Activated gamma-delta T cell treated with Interleukin-2 at 50 U/mL for 16 hours (primary cell): ENCODE results near the gene SPON1.
"Not testable (repeated sequence)": the region's sequence is repeated elsewhere in the genome, so short reads cannot be mapped to it uniquely, and the experiment has no call there.

Source experiments
- DNase-seq: peaks from one replicate; pipeline ENCODE4 v3.0.0-alpha.2; 2020

SPON1 gene

DNA sequence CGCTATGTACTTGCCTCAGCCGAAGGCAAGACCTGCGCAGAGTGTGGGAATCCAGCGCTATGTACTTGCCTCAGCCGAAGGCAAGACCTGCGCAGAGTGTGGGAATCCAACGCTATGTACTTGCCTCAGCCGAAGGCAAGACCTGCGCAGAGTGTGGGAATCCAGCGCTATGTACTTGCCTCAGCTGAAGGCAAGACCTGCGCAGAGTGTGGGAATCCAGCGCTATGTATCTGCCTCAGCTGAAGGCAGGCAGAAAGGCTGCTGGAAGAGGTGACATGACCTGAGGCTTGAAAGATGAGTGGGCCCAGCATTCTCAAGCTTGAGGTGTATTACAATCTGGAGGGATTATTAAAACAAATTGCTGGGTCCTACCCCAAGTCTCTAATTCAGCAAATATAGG lies 290.0 kb downstream of the SPON1 start:
- DNase-seq = not testable (repeated sequence)

GRCh38 chr11:14253421-14253820 lies 290.9 kb downstream of the SPON1 start:
- DNase-seq = no peak

- no peak for DNase-seq
These were observed 291.3 kb downstream of the SPON1 start for GRCh38 chr11:14253840-14254239.

DNA sequence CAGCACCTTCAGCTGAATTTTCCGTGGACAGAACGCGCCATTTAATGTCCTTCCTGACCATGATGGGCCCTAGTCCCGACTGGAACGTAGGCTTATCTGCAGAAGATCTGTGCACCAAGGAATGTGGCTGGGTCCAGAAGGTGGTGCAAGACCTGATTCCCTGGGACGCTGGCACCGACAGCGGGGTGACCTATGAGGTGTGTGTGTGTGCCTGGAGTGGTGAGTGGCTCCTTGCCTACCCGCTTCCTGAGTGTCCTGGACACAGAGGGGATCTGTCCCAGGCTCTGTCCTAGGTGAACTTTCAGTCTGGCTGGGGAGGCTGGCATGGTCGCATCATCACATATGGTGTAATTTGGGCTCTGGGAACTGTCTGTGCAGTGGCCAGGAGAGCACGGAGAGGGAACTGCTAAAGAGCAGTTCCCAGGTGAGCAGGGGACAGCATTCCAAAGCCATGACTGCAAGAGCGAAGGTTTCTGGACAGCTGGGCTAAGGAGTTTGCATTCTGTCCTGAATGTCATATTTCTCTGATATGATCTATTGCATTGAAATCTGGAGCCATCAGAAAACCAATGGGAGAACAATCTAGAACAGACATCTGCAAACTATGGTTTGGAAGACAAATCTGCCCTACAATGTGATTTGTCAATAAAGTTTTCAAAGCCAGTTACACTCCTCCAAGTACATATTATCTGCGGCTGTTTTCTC lies 292.2 kb downstream of the SPON1 start:
- DNase-seq = no peak

GRCh38 chr11:14255238-14255534 lies 292.7 kb downstream of the SPON1 start:
- DNase-seq = no peak

GRCh38 chr11:14258221-14258935 lies 295.9 kb downstream of the SPON1 start:
- no peak for DNase-seq

- DNase-seq = no peak
These were observed 296.8 kb downstream of the SPON1 start for GRCh38 chr11:14259186-14259784.

DNA sequence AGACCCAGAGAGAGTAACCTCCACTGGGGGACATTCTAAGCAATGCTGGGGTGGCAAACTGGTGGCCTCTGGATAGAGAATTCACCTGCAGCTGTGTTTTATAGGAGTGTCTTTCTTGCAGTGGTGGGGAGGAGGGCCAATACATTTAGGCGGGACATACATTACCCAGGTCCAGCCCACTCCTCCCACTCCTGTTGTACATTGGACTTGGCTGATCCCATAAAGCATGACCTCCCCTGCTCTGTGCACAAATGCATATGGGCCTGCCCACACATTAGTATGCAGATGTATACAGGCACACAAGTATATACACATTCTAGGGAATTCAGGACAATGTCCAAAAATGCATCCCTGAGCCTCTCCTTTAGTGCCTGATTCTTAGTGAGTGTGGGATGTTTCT lies 297.4 kb downstream of the SPON1 start:
- DNase-seq = no peak

GRCh38 chr11:14261066-14261465 lies 298.5 kb downstream of the SPON1 start:
- no peak for DNase-seq

DNA sequence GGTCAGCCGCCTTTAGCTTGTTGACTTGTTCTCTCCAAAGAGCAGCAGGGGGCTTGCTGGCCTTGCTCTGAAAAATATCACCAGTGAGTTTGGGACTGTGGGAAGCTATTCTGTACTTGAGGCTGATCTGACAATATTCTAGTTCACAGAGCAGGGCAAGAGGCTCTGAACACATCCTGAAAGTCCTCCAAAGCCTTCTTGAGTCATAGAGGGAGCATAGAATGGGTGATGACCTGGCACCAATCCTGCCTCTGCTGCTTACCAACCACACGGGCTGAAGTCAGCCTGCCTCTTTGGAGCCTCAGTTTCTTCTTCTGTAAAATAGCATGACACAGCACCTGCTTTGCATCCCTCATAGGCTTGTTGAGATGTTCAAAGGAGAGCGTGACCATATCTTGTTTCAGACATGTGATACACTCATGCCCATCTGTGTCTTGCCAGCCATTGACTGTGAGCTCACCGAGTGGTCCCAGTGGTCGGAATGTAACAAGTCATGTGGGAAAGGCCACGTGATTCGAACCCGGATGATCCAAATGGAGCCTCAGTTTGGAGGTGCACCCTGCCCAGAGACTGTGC lies 299.8 kb downstream of the SPON1 start:
- no peak for DNase-seq

- DNase-seq = no peak
These were observed 302.4 kb downstream of the SPON1 start for GRCh38 chr11:14264966-14265365.

DNA sequence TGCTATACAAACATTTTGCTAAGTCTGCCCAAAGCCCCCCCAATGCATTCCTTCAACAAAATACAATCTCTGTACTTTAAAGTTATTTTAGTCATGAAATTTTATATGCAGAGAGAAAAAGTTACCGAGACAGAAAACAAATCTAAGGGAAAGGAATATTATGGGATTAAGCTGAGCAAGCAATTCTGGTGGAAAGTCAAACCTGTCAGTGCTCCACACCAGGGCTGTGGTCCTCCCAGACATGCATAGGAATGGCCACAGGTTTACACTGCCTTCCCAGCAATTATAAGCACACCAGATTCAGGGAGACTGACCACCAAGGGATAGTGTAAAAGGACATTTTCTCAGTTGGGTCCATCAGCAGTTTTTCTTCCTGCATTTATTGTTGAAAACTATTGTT lies 304.1 kb downstream of the SPON1 start:
- DNase-seq = no peak

DNA sequence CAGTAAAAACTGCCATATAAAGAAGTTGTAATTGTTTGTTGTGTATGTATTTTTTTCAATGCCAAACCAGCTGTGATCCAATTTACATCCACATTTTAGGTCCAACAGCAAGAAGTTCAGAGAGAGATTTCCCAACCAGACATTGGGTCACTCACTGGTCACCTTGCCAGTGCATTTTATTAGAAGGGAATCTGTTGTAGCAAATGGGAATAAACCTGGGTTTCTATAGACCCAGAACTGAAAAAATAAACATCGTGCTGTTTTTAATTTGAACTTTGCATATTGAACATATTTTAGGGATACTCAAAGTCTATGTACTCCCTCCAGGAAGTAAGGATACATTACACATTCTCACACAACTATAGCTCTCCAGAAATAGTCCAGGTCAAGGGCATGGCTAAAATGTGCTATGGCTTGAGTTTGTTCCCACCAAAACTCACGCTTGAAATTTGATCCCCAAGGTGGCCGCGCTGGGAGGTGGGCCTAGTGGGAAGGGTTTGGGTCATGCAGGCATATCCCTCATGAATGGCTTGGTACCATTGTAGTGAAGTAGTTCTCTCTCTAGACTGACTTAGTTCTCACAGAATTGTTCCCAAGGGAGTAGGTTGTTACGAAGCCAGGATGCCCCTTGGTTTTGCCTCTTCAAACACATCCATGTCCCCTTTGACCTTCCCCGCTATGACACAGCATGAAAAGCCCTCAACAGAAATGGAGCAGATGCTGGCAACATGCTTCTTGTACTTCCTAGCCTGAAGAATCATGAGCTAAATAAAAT lies 305.5 kb downstream of the SPON1 start:
- no peak for DNase-seq

GRCh38 chr11:14269692-14270573 lies 307.4 kb downstream of the SPON1 start:
- DNase-seq = no peak

- no peak for DNase-seq
These were observed 308.4 kb downstream of the SPON1 start for GRCh38 chr11:14270690-14271542.

DNA sequence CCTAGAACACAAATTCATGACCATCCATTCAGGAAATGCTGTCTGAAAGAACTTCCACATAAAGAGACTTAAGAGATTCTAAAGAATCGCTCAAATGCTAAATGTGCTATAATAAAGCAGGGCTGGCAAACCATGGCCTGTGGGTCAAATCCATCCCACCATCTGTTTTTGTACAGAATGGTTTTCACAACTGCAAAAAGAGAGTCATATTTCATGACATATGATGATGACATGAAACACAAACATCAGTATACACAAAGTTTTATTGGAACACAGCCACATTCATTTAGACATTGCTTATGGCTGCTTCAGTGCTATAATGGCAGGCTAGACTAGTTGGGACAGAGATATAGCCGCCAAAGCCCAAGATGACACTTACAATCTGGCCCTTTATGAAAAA lies 311.4 kb downstream of the SPON1 start:
- no peak for DNase-seq

GRCh38 chr11:14275076-14275475 lies 312.6 kb downstream of the SPON1 start:
- DNase-seq = no peak

DNA sequence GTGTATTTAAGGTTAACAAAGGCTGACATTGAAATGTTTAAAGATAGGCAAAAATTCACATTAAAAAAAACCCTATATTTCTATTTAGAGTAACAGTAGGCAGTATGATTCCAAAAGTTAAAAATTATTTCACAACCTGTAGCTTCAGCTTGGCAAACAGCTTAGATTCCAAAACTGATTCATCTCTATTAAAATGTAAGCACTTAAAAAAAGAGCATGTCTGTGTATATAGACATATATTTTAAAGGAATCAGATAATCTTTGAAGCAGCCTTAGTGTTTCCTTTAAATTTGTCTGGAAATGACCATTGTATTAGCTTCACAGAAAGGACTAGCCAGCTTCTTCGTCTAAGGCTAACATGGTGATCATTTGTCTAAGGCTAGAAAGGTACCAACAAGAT lies 316.3 kb downstream of the SPON1 start:
- DNase-seq = not testable (repeated sequence)

DNA sequence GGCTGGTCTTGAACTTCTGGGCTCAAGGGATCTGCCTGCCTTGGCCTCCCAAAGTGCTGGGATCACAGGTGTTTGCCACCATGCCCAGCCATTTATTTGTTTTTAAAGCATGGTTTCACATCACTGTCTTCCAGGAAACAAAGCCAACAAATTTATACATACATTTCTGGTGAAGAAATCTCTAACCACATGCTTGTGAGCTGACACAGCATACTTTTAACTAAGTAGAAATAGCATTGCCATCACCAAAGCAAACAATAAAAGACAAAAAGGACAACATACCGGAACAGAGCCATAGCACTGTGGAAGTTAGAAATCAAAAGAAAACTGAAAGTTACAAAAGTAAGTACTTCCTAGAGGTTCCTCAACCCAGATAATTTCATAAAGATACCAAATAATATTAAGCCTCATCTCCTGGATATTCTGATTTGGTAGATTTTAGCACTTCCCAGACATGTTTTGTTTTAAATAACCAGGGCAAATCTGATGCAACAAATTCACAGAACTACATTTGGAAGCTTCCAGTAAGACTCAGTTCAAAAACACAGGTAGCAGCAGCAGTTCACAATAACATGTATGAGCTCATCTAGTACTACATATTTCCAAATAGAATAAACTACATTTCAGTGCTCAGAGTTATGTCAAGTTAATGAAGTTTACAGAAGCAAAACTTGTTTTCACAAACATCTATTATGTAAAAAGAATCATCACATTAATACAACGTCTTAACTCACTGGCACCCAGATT lies 325.8 kb downstream of the SPON1 start:
- DNase-seq = no peak

GRCh38 chr11:14290422-14290821 lies 327.9 kb downstream of the SPON1 start:
- no peak for DNase-seq

- DNase-seq = no peak
These were observed 337.4 kb downstream of the SPON1 start for GRCh38 chr11:14299921-14300320.
